ENCODE results near the gene CALB2. TPM values are rescaled to one million over a fixed set of nuclear protein-coding genes. Genes with fewer than 3 reads are reported as not detected.

Gene CALB2
- total RNA-seq, 2 donors from 2014 or later, result 0.81 TPM; not detected in 1

- no peaks in the 10 kb centered on the region for H3K36me3 ChIP-seq
- no peak for TF ChIP-seq CTCF (IDR thresholded peaks at IDR 0.05)
- H3K9me3 ChIP-seq, result no peaks in the 10 kb centered on the region
- DNase-seq (ENCODE audit: low spot score) (no peak), ATAC-seq (ENCODE audit: insufficient number of reproducible peaks, low FRiP score, low read depth) (no peak)
- H3K27ac ChIP-seq, result no peak overlapping the region
- H3K4me3 ChIP-seq, result no peak overlapping the region
- H3K27me3 ChIP-seq (replicated peaks; ENCODE audit: insufficient read depth), result no peaks in the 10 kb centered on the region
- H3K4me1 ChIP-seq (ENCODE audit: control insufficient read depth in 1 of 2, low read depth in 2 of 2), result no peaks in the 10 kb centered on the region
Observed at GRCh38 chr16:71367241-71367976, 8.9 kb downstream of the CALB2 start.

- no peaks in the 10 kb centered on the region for H3K27me3 ChIP-seq (replicated peaks; ENCODE audit: insufficient read depth)
- no peak overlapping the region for H3K27ac ChIP-seq
- ATAC-seq (ENCODE audit: insufficient number of reproducible peaks, low FRiP score, low read depth) (no peak), DNase-seq (ENCODE audit: low spot score) (no peak)
- H3K4me3 ChIP-seq, result no peak overlapping the region
- no peaks in the 10 kb centered on the region for H3K4me1 ChIP-seq (ENCODE audit: control insufficient read depth in 1 of 2, low read depth in 2 of 2)
- no peaks in the 10 kb centered on the region for H3K9me3 ChIP-seq
- TF ChIP-seq CTCF (IDR thresholded peaks at IDR 0.05), result no peak
- H3K36me3 ChIP-seq, result no peaks in the 10 kb centered on the region
Observed at GRCh38 chr16:71368958-71369357, 10.4 kb downstream of the CALB2 start.

- no peaks in the 10 kb centered on the region for H3K9me3 ChIP-seq
- ATAC-seq (ENCODE audit: insufficient number of reproducible peaks, low FRiP score, low read depth) (no peak), DNase-seq (ENCODE audit: low spot score) (no peak)
- TF ChIP-seq CTCF (IDR thresholded peaks at IDR 0.05), result no peak
- no peaks in the 10 kb centered on the region for H3K36me3 ChIP-seq
- no peaks in the 10 kb centered on the region for H3K4me1 ChIP-seq (ENCODE audit: control insufficient read depth in 1 of 2, low read depth in 2 of 2)
- H3K27me3 ChIP-seq (replicated peaks; ENCODE audit: insufficient read depth), result no peaks in the 10 kb centered on the region
- no peak overlapping the region for H3K4me3 ChIP-seq
- H3K27ac ChIP-seq, result no peak overlapping the region
Observed at GRCh38 chr16:71369494-71369893, 11.0 kb downstream of the CALB2 start.

GRCh38 chr16:71371237-71371636 lies 12.7 kb downstream of the CALB2 start:
- Histone ChIP-seq H3K27me3 (replicated peaks; ENCODE audit: insufficient read depth) (no peaks in the 10 kb centered on the region), H3K36me3 (no peaks in the 10 kb centered on the region), H3K27ac (no peak overlapping the region), H3K9me3 (no peaks in the 10 kb centered on the region), H3K4me3 (no peak overlapping the region), H3K4me1 (ENCODE audit: control insufficient read depth in 1 of 2, low read depth in 2 of 2) (no peaks in the 10 kb centered on the region)
- DNase-seq (ENCODE audit: low spot score) (no peak), ATAC-seq (ENCODE audit: insufficient number of reproducible peaks, low FRiP score, low read depth) (no peak)
- no peak for TF ChIP-seq CTCF (IDR thresholded peaks at IDR 0.05)

- Histone ChIP-seq H3K9me3 (no peaks in the 10 kb centered on the region), H3K4me1 (ENCODE audit: control insufficient read depth in 1 of 2, low read depth in 2 of 2) (no peaks in the 10 kb centered on the region), H3K27me3 (replicated peaks; ENCODE audit: insufficient read depth) (no peaks in the 10 kb centered on the region), H3K27ac (no peak overlapping the region), H3K4me3 (no peak overlapping the region), H3K36me3 (no peaks in the 10 kb centered on the region)
- ATAC-seq (ENCODE audit: insufficient number of reproducible peaks, low FRiP score, low read depth) (no peak), DNase-seq (ENCODE audit: low spot score) (no peak)
- no peak for TF ChIP-seq CTCF (IDR thresholded peaks at IDR 0.05)
Observed at GRCh38 chr16:71373073-71373472, 14.6 kb downstream of the CALB2 start.
